Liver (tissue), 9 donors: ENCODE results near the gene CCER1. TPM values are rescaled to one million over a fixed set of nuclear protein-coding genes. Genes with fewer than 3 reads are reported as not detected.

Experiments used
- DNase-seq: peaks from one replicate; pipeline ENCODE4 v3.0.0-alpha.2; 2017; ENCODE audit warnings: low spot score
- H3K27ac ChIP-seq, 2 donors: one replicate each; pipeline ENCODE4 v1.7.0; 2013; ENCODE audit warnings: inconsistent platforms in 2 of 2, low read length in 2 of 2, control low read depth in 1 of 2, low read depth in 1 of 2, mild to moderate bottlenecking in 1 of 2
- H3K27me3 ChIP-seq, 4 donors: one replicate each; pipeline versions ENCODE4 v1.6.1 to v1.7.0; 2013; ENCODE audit warnings: low read length in 3 of 4, inconsistent platforms in 1 of 4, mild to moderate bottlenecking in 1 of 4, moderate library complexity in 1 of 4; ENCODE audit not compliant: control insufficient read depth in 4 of 4, insufficient read depth in 4 of 4
- H3K36me3 ChIP-seq, 4 donors: one replicate each; pipeline versions ENCODE4 v1.6.1 to v1.7.0; 2013; ENCODE audit warnings: low read length in 3 of 4, mild to moderate bottlenecking in 3 of 4, low read depth in 1 of 4, moderate library complexity in 1 of 4; ENCODE audit not compliant: control insufficient read depth in 4 of 4, insufficient read depth in 3 of 4
- H3K4me1 ChIP-seq, 4 donors: one replicate each; pipeline versions ENCODE4 v1.6.1 to v1.7.0; 2013; ENCODE audit warnings: low read length in 3 of 4, mild to moderate bottlenecking in 3 of 4, moderate library complexity in 1 of 4; ENCODE audit not compliant: control insufficient read depth in 4 of 4, insufficient read depth in 4 of 4
- H3K4me3 ChIP-seq, 3 donors: one replicate each; pipeline versions ENCODE4 v1.6.1 to v1.7.0; 2013; ENCODE audit warnings: low read length in 3 of 3, control low read depth in 1 of 3, low read depth in 1 of 3, mild to moderate bottlenecking in 1 of 3
- H3K9ac ChIP-seq, 2 donors: one replicate each; pipeline ENCODE4 v1.7.0; 2013; ENCODE audit warnings: low read length in 2 of 2, mild to moderate bottlenecking in 2 of 2, moderate library complexity in 2 of 2, control low read depth in 1 of 2, low read depth in 1 of 2
- H3K9me3 ChIP-seq, 4 donors: one replicate each; pipeline versions ENCODE4 v1.6.1 to v1.7.0; 2013; ENCODE audit warnings: low read length in 3 of 4; ENCODE audit not compliant: control insufficient read depth in 4 of 4
- FOXA1 ChIP-seq: IDR thresholded peaks from 2 replicates; pipeline ENCODE4 v1.6.1; 2016; ENCODE audit warnings: antibody characterized with exemption
- GABPA ChIP-seq, 2 donors: IDR thresholded peaks in 1 of 2; conservative IDR thresholded peaks in 1 of 2; 2 replicates each; pipeline ENCODE4 v1.6.1; 2016; ENCODE audit warnings: antibody characterized with exemption in 2 of 2, mild to moderate bottlenecking in 1 of 2, moderate library complexity in 1 of 2
- HNF4G ChIP-seq: IDR thresholded peaks from 2 replicates; pipeline ENCODE4 v1.6.1; 2016; ENCODE audit warnings: antibody characterized with exemption
- JUND ChIP-seq, 2 donors: IDR thresholded peaks; 2 replicates each; pipeline ENCODE4 v1.6.1; 2016; ENCODE audit warnings: antibody characterized with exemption in 2 of 2
- NR2F2 ChIP-seq: IDR thresholded peaks from 2 replicates; pipeline ENCODE4 v1.6.1; 2016; ENCODE audit warnings: antibody characterized with exemption
- RXRA ChIP-seq, 2 donors: IDR thresholded peaks; 2 replicates each; pipeline ENCODE4 v1.6.1; 2017 to 2018; ENCODE audit warnings: antibody characterized with exemption in 2 of 2, mild to moderate bottlenecking in 1 of 2
- SP1 ChIP-seq: IDR thresholded peaks from 2 replicates; pipeline ENCODE4 v1.6.1; 2018; ENCODE audit warnings: antibody characterized with exemption, mild to moderate bottlenecking
- YY1 ChIP-seq: IDR thresholded peaks from 2 replicates; pipeline ENCODE4 v1.6.1; 2016; ENCODE audit warnings: antibody characterized with exemption, mild to moderate bottlenecking
- WGBS: extraction: QIAGEN DNeasy Blood & Tissue Kit; methylation state at CpG from one replicate; pipeline ENCODE4 v1.1.7; 2013; 5-methylcytosine and 5-hydroxymethylcytosine counted together
- polyA plus RNA-seq, 2 donors: library from polyadenylated mRNA; stranded (reverse) in 1 of 2; unstranded in 1 of 2; fragments of 200-250 nt in 1 of 2; fragments of >200 nt in 1 of 2; fragmentation: Nextera tagmentation in 1 of 2; extraction: Ambion mirVana in 1 of 2; gene quantifications; one replicate each; pipeline versions ENCODE4 v1.2.1 to v1.2.3, GENCODE V29; 2013 to 2015
- total RNA-seq, 2 donors: library from RNA; depleted of rRNA; stranded (reverse); fragments of >200 nt; gene quantifications; one replicate each; pipeline ENCODE4 v1.2.3, GENCODE V29; 2014
- TF ChIP-seq, protein P1 (sequence below): IDR thresholded peaks from 2 replicates; pipeline ENCODE4 v1.6.1; 2016; ENCODE audit warnings: antibody characterized with exemption
- TF ChIP-seq, protein P2 (sequence below): IDR thresholded peaks from 2 replicates; pipeline ENCODE4 v1.6.1; 2016; ENCODE audit warnings: antibody characterized with exemption
- TF ChIP-seq, protein P3 (sequence below): IDR thresholded peaks from 2 replicates; pipeline ENCODE4 v1.6.1; 2016; ENCODE audit warnings: antibody characterized with exemption, mild to moderate bottlenecking
- TF ChIP-seq, protein P4 (sequence below): IDR thresholded peaks from 2 replicates; pipeline ENCODE4 v1.6.1; 2016; ENCODE audit warnings: antibody characterized with exemption
- donor health status: healthy.
- donor health status: healthy.
- donor health status: healthy.
- donor health status: healthy.
- donor health status: healthy.

The CCER1 gene
- total and polyA plus RNA-seq, 4 donors, result not detected

DNA sequence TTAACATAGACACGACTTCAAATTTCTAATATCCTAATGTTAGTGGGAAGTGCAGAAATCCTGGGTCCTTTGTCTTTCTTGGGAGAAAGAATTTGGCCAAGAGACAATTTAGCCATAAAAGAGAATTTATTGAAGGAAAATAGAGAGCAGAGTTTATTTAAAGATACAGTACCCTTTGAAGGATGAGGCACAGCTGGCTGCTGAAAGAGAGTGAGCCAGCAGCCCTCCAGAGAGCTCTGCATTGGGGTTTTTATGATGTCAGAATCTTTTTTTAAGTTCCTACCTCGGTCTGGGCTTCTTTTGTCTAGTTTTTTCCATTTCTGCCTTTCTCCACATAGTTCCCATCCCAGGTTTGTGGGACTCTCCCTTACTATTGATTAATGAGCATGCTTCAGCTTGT is 37.5 kb downstream of the CCER1 start (continued):
- TF ChIP-seq, protein P1, sequence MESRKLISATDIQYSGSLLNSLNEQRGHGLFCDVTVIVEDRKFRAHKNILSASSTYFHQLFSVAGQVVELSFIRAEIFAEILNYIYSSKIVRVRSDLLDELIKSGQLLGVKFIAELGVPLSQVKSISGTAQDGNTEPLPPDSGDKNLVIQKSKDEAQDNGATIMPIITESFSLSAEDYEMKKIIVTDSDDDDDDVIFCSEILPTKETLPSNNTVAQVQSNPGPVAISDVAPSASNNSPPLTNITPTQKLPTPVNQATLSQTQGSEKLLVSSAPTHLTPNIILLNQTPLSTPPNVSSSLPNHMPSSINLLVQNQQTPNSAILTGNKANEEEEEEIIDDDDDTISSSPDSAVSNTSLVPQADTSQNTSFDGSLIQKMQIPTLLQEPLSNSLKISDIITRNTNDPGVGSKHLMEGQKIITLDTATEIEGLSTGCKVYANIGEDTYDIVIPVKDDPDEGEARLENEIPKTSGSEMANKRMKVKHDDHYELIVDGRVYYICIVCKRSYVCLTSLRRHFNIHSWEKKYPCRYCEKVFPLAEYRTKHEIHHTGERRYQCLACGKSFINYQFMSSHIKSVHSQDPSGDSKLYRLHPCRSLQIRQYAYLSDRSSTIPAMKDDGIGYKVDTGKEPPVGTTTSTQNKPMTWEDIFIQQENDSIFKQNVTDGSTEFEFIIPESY, result no peak
- TF ChIP-seq SP1, result no peak
- TF ChIP-seq RXRA (IDR thresholded peaks at IDR 0.05), result no peak
- TF ChIP-seq, protein P2, sequence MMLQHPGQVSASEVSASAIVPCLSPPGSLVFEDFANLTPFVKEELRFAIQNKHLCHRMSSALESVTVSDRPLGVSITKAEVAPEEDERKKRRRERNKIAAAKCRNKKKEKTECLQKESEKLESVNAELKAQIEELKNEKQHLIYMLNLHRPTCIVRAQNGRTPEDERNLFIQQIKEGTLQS, result no peak

DNA sequence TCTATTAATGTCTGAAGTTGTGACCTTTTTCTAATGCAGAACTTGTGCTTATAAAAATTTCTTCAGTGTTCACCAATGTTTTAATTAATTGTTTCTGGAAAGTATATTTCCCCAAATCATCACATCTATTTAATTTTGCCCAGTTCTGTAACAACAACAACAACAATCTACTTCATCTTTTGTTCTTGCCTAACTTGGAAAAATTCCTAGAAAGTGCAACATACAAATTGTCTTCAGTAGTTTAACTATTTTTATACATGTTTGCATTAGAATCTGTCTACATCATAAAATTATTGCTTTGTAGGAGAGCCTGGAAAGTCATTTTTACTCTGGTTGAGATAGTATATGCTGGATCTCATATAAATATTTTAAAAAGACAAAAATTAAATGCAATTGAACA is 38.5 kb downstream of the CCER1 start:
- no peak for DNase-seq
- TF ChIP-seq, protein P3, sequence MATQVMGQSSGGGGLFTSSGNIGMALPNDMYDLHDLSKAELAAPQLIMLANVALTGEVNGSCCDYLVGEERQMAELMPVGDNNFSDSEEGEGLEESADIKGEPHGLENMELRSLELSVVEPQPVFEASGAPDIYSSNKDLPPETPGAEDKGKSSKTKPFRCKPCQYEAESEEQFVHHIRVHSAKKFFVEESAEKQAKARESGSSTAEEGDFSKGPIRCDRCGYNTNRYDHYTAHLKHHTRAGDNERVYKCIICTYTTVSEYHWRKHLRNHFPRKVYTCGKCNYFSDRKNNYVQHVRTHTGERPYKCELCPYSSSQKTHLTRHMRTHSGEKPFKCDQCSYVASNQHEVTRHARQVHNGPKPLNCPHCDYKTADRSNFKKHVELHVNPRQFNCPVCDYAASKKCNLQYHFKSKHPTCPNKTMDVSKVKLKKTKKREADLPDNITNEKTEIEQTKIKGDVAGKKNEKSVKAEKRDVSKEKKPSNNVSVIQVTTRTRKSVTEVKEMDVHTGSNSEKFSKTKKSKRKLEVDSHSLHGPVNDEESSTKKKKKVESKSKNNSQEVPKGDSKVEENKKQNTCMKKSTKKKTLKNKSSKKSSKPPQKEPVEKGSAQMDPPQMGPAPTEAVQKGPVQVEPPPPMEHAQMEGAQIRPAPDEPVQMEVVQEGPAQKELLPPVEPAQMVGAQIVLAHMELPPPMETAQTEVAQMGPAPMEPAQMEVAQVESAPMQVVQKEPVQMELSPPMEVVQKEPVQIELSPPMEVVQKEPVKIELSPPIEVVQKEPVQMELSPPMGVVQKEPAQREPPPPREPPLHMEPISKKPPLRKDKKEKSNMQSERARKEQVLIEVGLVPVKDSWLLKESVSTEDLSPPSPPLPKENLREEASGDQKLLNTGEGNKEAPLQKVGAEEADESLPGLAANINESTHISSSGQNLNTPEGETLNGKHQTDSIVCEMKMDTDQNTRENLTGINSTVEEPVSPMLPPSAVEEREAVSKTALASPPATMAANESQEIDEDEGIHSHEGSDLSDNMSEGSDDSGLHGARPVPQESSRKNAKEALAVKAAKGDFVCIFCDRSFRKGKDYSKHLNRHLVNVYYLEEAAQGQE, result no peak
- TF ChIP-seq JUND (IDR thresholded peaks at IDR 0.05) (no peak), NR2F2 (no peak), YY1 (no peak)
- TF ChIP-seq, protein P1, result no peak
- TF ChIP-seq, protein P4, sequence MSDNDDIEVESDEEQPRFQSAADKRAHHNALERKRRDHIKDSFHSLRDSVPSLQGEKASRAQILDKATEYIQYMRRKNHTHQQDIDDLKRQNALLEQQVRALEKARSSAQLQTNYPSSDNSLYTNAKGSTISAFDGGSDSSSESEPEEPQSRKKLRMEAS, result no peak
- H3K4me3 ChIP-seq, result no peak overlapping the region
- H3K4me1 ChIP-seq, result peaks cover 0 to under 1% (median under 1%) of the 10 kb centered on the region in 4 donors
- H3K27ac ChIP-seq, result no peak overlapping the region
- no peaks in the 10 kb centered on the region for H3K9me3 ChIP-seq
- no peaks in the 10 kb centered on the region for H3K36me3 ChIP-seq
- no peak overlapping the region for H3K9ac ChIP-seq
- no peaks in the 10 kb centered on the region for H3K27me3 ChIP-seq

DNA sequence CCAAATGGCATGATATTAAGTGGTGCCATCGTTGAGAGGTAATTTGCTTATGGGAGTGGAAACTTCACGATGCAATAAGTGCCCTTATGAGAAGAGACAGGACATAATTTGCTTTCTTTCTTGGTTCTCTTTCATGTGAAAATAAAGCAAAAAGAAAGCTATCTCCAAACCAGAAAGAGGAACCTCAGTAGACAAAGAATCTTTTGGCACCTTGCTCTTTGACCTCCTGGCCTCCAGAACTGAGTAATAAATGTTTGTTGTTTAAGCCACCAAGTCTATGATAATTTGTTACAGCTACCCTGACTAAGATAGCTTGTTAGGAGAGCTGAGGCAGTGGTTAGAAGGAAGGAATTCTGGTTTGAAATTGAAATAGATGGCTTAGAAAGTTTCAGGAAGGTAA is 39.6 kb downstream of the CCER1 start:
- H3K4me1 ChIP-seq, result no peaks in the 10 kb centered on the region
- WGBS, result 93% methylated on average over 2 of the region's 2 CpGs
- no peak overlapping the region for H3K27ac ChIP-seq
- H3K36me3 ChIP-seq, result no peaks in the 10 kb centered on the region
- TF ChIP-seq RXRA (IDR thresholded peaks at IDR 0.05) (no peak), NR2F2 (no peak), HNF4G (no peak), FOXA1 (no peak), GABPA (IDR thresholded peaks at IDR 0.05 in 1 of 2, conservative IDR thresholded peaks at IDR 0.05 in 1 of 2) (no peak)
- no peak overlapping the region for H3K4me3 ChIP-seq
- no peaks in the 10 kb centered on the region for H3K27me3 ChIP-seq
- no peaks in the 10 kb centered on the region for H3K9me3 ChIP-seq
- DNase-seq, result no peak
- no peak overlapping the region for H3K9ac ChIP-seq
